GM12873 (cell line): ENCODE measurements around the gene ZDHHC3.

Source experiments
- TF ChIP-seq, protein P1 (sequence below): IDR thresholded peaks from 2 replicates; pipeline ENCODE4 v1.5.1; 2012; ENCODE audit warnings: low read depth, mild to moderate bottlenecking, moderate library complexity, low read length, control low read depth; ENCODE audit not compliant: insufficient read depth; ENCODE audit errors: missing control alignments

The ZDHHC3 gene

DNA sequence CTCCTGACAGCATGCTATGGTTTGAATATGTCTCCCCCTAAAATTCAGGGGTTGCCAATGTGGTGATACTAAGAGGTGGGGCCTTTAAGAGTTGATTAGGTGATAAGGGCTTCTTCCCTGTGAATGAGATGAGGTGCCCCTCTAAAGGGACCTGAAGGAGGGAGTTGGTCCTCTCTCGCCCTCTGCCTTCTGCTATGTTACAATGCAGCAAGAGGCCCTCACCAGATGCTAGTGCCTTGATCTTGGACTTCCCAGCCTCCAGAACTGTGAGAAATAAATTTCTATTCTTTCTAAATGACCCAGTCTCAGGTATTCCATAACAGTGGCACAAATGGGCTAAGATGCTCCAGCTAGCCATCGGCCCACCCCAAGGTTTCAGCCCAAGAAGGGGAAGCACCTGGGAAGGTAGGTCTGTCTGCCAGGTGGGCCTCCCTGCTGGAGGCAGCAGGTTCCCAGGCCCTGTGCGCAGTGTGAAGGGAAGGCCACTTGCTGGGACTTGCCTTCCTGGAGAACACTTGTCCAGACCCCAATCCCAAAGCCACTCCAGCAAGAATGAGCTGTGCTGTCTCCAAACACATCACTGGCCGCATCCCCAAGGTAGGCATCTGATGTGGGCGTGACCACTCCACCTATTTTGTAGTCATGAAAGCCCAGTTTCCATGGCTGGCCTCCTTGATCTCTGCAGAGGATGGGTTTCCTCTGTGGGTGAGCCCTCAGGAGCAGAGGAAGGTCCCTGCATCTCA, 92.6 kb downstream of the ZDHHC3 start:
- TF ChIP-seq, protein P1, sequence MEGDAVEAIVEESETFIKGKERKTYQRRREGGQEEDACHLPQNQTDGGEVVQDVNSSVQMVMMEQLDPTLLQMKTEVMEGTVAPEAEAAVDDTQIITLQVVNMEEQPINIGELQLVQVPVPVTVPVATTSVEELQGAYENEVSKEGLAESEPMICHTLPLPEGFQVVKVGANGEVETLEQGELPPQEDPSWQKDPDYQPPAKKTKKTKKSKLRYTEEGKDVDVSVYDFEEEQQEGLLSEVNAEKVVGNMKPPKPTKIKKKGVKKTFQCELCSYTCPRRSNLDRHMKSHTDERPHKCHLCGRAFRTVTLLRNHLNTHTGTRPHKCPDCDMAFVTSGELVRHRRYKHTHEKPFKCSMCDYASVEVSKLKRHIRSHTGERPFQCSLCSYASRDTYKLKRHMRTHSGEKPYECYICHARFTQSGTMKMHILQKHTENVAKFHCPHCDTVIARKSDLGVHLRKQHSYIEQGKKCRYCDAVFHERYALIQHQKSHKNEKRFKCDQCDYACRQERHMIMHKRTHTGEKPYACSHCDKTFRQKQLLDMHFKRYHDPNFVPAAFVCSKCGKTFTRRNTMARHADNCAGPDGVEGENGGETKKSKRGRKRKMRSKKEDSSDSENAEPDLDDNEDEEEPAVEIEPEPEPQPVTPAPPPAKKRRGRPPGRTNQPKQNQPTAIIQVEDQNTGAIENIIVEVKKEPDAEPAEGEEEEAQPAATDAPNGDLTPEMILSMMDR = no peak

DNA sequence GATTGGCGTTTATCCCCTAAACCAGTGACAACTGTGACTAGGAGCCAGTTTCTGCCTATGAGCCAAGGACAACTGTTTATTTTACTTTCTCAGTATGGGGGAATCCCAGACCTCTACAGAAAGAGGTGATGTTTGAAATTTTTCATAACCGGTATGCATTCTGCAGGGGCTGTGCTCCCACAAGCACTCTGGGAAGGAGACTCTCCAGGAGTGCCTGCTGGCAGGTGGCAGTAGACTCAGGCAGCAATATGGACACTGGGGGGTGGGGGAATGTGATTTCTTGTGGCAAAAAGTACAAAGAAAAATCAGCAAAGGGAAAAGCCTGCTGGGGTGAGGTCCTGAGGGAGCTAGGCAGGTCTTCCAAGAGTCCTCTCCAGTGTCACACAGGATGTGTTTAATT, 95.7 kb downstream of the ZDHHC3 start:
- TF ChIP-seq, protein P1 = no peak

DNA sequence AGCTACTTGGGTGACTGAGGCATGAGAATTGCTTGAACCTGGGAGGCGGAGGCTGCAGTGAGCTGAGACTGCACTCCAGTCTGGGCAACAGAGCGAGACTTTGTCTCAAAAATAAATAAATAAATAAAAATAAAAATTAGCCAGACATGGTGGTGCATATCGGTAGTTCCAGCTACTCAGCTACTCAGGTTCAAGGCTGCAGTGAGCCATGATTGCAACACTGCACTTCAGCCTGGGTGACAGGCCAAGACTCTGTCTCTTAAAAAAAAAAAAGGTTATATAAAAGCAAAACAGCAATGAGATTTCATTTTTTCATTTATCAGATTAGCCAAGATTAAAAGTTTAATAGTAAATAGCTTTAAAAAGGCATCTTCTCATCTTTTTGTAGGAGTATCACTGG, 98.6 kb downstream of the ZDHHC3 start:
- TF ChIP-seq, protein P1 = no peak

DNA sequence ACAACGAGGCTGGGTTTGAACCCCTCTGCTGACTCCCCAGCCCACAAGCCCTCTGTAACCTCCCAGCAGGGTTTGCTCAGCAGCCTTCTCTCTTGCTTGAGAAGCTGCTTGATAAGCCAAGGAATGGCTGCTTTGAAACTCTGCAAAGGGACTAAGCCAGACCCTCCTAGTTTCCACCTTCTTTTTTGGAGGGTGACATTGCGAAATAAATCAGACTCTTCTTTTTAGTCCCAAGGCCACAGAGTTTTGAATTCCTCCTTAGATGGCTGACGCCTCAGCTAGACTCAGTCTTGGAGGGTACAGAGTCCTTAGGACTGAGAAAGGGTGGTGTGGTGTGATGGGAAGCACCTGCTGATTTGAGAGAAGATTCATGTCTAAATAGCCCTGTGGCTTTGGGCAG, 100.4 kb downstream of the ZDHHC3 start:
- TF ChIP-seq, protein P1 = no peak
